Loucy (cell line): ENCODE data around the gene MACIR.

Experiments
- CTCF ChIP-seq: fragments of 200-600 bp; sonication (generic); conservative IDR thresholded peaks from 2 replicates; pipeline ENCODE4 v1.5.1; 2014; ENCODE audit warnings: mild to moderate bottlenecking, antibody characterized with exemption, low read length
- EZH2phosphoT487 ChIP-seq: fragments of 200-600 bp; IDR thresholded peaks from 2 replicates; pipeline ENCODE4 v1.6.1; 2018; ENCODE audit warnings: antibody characterized with exemption, mild to moderate bottlenecking, moderate library complexity, borderline replicate concordance

- TF ChIP-seq CTCF (no peak), EZH2phosphoT487 (no peak)
These were observed 40.4 kb upstream of the MACIR start for GRCh38 chr5:103218164-103218563.
